Right forelimb (tissue), 1 donor: ENCODE data around the gene MRPL55.

ENCODE experiments used
- DNase-seq: peaks from one replicate; pipeline ENCODE4 v3.0.0-alpha.2; 2018

MRPL55 gene

GRCh38 chr1:228083871-228084278 is 25.2 kb downstream of the MRPL55 start:
- DNase-seq = no peak

GRCh38 chr1:228082918-228083870 is 25.9 kb downstream of the MRPL55 start:
- DNase-seq = no peak

DNA sequence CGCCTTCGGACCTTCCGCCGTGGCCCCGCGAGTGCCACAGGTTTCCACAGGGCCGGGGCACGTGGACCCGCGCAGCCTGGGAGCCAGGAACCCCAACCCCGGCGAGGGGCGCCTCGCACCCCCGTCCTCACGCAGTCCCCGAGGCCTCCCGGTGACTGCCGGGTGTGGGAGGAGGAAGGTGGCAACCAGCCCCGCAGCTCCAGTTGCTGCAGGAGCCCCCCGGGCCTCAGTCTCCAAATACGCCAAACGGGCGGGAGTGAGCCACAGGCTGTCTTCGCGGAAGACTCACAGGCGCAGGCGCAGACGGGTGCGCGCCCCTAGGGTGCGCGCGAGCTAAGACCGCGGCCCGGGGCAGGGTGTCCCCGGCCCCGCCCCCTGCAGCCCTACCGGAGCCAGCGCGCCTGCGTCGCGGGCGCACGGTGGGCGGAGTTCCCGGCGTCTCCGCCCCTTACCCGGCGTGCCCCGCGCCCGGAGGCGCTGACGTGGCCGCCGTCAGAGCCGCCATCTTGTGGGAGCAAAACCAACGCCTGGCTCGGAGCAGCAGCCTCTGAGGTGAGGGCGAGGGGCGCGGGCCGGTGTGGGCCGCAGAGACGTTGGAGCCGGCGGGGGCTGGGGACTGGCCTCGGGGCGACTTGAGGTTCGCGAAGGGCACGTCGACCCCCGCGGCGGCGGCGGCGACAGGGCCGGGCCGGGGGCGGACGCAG is 26.7 kb downstream of the MRPL55 start, which contains the start of gene ARF1:
Gene ARF1, plus strand, starts transcription at position 495 of the 704 bp plus-strand sequence. CDS start 14,407 bp downstream, outside the sequence.
- peak; percentile 96 for DNase-seq

DNA sequence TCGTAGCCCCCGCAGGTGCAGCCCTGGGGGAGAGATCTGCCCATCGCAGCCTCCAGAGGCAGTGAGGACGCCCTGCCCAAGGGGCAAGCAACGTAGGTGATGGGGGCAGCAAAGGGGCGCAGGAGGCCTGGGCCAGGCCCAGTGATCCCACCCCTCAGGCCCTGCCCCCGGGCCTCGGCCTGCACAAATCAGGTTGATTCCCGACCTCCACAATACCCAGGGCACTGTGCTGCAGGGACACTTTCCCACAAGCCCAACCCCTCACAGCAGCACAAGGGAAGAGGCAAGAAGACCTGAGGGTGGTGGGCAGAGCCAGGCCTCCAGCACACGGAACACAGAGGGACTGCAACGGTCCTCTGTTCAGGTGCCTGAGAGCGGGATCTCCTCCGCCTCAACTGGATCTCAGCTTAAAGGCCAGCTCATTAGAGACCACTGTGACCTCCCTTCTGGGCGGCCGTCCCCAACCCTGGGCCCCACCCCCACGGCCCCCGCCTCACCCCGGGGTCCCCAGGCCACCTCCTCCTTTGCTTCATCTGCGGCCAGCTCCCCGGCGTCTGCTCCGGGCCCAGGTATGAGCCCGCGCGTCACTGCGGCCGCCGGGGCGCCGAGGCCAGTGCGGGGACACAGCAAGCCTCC is 27.4 kb downstream of the MRPL55 start:
- no peak for DNase-seq

DNA sequence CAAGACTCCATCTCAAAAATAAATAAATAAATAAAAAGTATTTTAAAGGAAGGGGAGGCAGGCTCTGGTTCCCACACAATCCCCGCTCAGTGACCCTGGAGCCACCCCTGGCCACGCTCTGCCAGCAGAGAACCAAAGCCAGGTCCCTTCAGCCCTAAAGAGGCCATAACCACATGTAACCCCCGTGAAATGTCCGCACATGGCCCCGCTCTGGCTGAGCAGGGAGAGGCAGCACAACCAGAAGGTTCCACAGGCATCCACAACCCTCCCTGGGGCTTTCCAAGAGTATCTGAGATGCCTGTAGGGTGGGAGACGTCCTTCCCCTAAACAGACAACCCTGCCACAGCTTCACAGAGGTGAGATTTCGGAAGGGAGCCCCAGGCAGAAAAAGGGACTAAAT is 28.0 kb downstream of the MRPL55 start:
- DNase-seq = no peak

DNA sequence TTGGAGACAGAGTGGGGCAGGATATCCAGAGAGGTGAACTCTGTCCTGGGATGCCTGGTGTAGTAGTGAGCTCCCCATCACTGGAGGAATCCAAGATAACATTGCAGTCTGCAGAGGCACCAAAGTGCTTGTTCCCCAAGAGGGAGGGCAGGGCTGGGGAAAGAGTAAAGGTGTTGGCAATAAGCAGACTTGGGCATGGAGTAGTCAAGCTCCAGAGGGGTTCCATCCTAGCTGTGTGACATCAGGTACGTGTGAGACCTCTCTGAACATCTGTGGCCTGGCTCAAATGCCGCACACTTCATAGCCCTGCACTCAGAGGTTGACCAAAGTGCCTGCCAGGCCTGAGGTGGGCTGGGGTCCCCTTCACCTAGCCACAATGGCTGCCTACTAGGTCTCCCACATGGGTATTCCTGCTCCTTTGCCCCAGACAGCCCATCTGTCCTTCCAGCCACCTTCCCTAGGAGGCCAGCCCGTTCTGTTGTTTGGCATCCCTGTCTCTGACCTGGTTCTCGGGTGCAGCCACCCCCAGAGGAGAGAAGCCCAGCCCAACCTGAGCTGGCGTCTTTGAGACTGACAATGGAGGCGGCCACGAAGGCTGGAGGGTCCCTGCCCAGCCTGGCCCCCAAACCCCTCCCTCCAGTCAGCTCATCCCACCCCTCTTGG is 29.4 kb downstream of the MRPL55 start:
- DNase-seq = no peak

GRCh38 chr1:228079013-228079412 is 30.1 kb downstream of the MRPL55 start:
- DNase-seq = no peak

DNA sequence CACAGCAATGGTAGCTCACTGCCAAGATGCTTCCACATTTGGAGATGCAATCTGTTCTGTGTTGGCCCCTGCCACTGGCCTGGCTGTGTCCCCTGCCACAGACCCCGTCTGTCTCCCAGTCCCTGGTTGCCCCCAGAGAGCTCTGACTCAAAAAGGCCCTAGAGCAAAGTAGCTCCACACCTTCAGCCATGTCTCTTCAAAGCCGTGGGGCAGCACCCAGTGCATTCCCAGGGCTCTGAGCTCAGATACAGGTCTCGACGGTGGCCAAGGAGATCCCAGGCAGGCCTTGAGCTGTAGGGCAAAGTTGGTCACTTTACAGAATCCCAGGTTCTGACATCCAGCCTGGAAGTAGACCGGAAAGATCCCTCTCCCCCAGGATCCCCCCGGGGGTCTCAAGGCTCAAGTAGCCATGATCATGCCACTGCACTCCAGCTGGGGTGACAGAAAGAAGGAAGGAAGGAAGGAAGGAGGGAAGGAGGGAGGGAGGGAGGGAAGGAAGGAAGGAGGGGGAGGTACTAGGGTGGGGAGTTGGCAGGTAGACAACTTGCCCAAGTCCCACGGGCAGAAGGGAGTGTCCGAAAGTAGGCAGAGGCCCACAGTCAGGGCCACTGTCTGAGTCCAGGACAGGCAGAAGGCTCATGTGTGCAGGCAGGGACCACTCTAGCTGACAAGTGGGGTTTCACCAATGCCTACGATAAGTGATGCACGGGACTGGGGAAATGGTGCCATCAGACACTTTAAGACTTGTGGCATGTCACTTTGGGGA is 31.4 kb downstream of the MRPL55 start:
- DNase-seq = no peak

- no peak for DNase-seq
Observed at GRCh38 chr1:228076796-228077430, 32.2 kb downstream of the MRPL55 start.

- no peak for DNase-seq
Observed at GRCh38 chr1:228075801-228076271, 33.3 kb downstream of the MRPL55 start.

DNA sequence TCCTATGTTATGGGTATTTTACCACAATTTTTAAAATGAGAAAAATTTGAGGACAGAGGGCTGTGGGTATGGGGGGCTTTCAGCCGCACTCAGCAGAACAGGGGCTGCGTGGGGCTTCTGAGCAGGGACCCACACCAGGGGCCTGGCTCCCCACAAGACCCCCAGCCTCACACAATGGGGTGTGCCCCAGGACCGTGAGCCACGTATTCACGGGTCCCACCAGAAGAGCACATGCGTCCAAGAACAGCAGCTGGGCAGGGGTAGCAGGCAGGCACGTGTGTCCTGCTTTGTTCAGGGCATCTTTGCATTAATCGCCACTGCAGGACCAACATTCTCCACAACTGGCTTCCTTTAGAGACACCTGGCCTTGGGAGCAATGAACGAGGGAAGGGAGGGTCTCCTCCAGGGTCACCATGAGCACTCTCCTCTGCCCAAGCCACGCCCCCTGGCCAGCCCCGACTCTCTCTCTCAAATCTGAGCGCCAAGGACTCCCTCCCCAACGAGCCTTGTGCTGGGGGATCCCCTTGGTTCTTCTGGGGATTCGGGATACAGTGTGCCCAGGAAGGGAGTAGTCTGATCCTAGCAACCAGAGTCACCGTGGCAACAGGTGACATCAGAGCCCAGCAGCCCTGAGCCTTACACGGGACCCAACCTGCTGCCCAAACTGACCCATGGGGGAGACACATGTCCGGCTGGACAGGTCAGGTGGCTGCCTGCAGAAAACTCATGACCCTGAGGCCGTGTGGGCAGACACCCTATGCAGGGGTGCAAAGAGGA is 34.0 kb downstream of the MRPL55 start:
- DNase-seq = peak; percentile 39

DNA sequence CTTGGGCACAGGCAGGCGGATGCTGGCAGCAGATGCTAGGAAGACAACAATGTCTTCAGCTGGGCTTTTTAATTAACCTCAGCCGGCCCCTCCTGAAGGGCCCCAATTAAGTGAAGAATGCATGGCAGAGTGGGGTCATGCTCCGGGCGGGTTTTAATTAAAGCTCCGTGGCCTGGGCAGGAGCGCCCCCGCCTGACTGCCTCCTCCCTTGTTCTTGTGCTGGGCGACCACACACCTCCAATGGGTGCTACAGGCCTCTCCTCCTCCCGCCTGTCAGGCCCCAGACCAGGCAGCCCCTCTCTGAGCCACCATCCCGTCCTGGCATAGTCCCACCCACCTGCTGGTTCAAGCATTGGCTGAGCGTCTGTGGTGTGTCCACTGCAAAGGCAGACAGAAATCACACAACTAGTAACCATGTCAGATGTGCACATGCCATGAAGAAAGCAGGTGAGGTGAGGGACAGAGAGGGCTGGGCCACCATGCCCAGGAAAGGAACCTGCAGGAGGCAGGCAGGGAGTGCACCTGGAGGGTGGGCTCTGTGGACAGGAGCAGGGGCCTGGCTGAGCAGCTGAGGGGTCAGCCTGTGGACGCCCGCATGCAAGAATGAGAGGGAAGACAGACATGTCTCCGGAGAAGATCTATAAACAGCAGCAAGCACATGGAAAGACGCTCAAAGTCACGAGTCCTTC is 35.1 kb downstream of the MRPL55 start:
- peak; percentile 41 for DNase-seq

DNA sequence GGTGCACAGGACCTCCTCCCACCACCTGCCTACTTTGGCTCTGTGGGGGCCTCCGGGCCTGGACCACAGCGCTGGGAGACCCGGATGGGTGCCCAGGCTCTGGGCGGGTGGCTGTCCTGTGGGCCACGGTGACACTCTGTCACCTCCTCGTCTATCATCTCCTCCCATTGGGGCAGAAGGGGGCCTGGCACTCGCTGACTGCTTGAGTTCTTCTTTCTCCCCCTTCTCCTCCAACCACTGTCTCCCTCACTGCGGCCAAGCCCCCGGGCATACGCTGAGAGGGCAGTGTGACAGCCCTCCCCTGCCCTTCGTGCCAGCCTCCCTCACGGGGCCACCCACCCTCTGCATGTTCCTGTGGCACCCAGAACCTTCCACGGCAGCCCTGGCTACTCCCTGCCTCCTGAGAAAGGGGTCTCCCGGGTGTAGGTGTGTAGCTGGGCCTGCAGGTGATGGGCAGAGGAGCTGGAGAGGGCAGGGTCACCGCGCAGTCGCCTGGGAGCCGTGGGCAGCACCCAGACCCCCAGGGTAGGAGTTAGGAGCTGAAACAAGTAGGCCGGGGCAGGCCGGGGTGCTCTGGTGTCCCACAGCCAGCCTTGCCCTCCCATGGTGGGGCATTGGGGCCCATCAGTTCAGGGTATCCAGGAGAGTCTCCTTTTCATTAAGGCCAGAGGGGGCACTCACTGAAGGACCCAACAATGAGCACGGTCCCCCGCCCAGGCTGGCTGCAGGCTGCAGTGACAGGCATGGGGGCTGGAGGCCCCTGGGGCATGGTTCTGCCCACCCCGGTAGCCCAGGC is 35.8 kb downstream of the MRPL55 start:
- DNase-seq = peak; percentile 42

- peak; percentile 41 for DNase-seq
Observed at GRCh38 chr1:228072658-228073043, 36.4 kb downstream of the MRPL55 start.

DNA sequence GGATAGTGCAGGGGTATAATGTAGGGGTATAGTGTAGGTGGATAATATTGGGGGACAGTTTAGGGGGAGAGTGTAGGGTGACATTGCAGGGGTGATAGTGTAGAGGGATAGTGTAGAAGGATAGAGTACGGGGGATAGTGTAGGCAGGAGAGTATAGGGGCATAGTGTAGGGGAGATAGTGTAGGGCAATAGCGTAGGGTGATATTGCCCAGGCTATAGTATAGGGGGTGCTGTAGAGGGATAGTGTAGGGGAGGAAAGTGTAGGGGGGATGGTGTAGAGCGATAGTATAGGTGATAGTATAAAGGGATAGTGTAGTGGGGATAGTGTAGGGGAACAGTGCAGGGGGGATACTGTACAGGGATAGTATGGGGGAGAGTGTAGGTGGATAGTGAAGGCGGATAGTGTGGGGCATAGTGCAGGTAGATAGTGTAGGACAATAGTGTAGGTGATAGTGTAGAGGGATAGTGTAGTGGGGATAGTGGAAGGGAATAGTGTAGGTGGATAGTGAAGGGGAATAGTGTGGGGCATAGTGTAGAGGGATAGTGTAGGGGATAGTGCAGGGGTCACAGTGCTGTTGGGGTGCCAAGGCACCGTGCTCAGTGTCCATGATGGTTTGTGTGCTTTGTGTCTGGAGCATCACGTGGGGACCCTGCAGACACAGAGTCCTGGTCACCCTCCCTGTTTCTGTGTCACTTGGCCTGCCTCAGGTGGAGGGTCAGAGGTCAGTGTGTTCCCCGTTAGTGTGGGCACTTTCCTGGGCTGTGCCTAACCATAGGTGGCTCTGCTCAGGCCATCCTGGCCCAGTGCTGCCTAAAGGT is 37.1 kb downstream of the MRPL55 start:
- peak; percentile 37 for DNase-seq

- DNase-seq = no peak
Observed at GRCh38 chr1:228070851-228071250, 38.2 kb downstream of the MRPL55 start.

DNA sequence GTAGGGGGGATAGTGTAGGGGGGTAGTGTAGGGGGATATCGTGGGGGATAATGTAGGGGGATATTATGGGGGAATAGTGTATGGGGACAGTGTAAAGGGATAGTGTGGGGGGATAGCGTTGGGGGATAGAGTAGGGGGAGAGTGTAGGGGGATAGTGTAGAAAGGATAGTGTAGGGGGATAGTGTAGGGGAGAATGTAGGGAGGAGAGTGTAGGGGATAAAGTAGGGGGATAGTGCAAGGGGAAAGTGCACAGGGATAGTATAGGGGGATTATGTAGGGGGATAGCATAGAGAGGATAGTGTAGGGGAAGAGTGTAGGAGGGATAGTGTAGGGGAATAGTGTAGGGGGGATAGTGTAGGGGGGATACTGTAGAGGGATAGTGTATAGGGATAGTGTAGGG is 38.9 kb downstream of the MRPL55 start:
- no peak for DNase-seq

GRCh38 chr1:228068359-228068758 is 40.7 kb downstream of the MRPL55 start:
- no peak for DNase-seq
